GM19372 (cell line): Measurements from ENCODE around the gene PLA2G2C.
"Not testable (repeated sequence)": the region's sequence is repeated elsewhere in the genome, so short reads cannot be mapped to it uniquely, and the experiment has no call there.

Experiments
- ATAC-seq: cut with Tn5 transposase; IDR thresholded peaks from one replicate; pipeline ENCODE4 v1.9.1; 2021; ENCODE audit warnings: mild to moderate bottlenecking, low read depth, moderate library complexity; ENCODE audit not compliant: unreplicated experiment

PLA2G2C gene

GRCh38 chr1:20139776-20140612, 46.3 kb downstream of the PLA2G2C start:
- no peak for ATAC-seq

- ATAC-seq: no peak
Measured at GRCh38 chr1:20138961-20139550, 47.3 kb downstream of the PLA2G2C start, which contains the start of gene PLA2G2F. TSS of gene PLA2G2F (plus strand) at chr1:20139323. CDS start at chr1:20139428, 105 bp downstream.

- no peak for ATAC-seq
Measured at GRCh38 chr1:20138346-20138745, 48.0 kb downstream of the PLA2G2C start.

DNA sequence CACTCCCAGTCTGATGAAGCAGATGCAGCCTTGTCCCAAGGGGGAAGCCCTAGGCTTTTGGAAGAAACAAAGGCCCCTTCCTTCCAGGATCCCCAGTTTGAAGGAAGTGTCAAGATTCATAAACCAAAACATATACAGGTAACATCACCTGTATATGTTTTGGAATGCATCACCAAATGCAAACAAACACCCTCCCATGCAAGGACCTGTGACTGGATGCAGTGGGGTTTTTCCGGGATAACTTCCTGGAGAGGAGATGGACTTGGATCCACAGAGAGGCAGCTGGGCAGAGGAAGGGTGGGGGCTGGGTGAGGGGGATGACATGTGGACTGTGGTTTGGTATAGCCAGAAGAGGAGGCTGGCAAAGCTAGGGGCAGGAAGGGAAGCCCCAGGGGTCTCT, 48.7 kb downstream of the PLA2G2C start:
- no peak for ATAC-seq

DNA sequence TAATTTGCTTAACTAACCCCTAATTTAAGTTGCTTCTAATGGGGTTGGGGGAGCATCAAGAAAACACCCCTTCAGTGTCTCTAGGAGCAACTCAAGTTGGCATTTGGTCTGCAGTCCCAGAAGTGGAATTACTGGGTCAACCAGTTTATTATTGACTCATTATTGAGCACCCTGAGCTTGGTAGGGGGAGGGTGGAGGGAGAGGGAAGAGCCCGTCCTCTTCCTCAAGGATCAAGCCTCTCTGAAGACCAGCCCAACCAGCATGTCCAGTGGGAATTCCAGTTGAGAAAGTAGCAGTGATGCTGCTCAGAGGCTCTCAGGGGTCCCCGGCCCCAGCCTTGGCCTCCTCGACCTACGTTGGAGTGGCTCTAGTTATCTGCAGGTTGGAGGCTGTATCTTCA, 49.3 kb downstream of the PLA2G2C start:
- ATAC-seq: no peak

DNA sequence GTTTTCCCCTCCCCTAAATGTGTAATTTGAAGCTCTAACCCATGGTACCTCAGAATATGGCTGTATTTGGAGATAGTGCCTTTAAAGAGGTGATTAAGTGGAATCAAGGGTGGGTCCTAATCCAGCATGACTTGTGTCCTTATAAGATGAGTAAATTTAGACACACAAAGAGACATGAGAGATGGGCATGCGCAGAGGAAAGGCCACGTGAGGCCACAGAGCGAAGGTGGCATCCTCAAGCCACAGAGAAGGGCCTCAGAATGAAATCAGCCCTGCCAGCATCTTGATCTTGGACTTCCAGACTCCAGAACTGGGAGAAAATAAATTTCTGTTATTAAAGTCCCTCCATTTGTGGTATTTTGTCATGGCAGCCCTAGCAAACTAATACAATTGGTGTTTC, 50.1 kb downstream of the PLA2G2C start:
- ATAC-seq: no peak

GRCh38 chr1:20134995-20135394, 51.3 kb downstream of the PLA2G2C start:
- ATAC-seq: no peak

DNA sequence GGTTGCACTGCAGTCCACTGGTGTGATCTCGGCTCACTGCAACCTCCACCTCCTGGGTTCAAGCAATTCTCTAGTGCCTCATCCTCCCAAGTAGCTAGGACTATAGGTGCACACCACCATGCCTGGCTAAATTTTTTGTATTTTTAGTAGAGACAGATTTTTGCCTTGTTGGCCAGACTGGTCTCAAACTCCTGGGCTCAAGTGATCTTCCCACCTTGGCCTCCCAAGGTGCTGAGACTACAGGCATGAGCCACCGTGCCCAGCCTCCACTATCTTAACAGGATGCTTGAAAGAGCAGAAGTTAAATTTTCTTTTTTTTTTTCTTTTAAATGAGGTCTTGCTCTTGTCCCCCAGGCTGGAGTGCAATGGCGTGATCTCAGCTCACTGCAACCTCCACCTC, 55.8 kb downstream of the PLA2G2C start:
- ATAC-seq: not testable (repeated sequence)

DNA sequence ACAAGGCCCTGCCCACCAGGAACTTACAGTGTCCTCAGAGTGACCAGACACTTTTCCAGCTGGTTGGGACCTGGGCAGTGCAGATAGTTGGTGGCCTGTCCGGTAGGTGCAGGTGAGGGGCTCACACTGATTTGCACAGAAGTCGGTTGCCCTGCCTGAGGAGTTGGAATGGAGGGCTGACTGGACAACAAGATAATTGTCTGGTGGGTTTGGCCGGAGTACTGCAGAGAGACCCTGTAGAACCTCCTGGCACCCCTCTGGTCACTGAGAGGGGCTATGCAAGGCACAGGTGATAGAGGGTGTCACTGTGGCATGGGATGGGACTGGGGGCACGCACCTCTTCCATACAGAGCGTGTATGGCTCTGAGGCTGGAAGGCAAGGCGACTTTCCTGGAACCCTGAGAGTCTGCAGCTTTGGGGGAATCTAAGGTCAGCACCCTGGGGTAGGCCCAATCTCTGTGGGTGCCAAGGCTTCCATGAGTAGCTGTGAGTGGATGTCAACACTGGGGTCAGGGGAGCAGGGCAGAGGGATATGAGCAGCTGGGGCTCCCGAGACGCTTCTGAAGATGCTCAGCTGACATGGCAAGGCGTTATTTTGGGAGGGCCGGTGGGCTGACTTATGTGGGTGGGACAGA, 59.4 kb downstream of the PLA2G2C start:
- no peak for ATAC-seq

DNA sequence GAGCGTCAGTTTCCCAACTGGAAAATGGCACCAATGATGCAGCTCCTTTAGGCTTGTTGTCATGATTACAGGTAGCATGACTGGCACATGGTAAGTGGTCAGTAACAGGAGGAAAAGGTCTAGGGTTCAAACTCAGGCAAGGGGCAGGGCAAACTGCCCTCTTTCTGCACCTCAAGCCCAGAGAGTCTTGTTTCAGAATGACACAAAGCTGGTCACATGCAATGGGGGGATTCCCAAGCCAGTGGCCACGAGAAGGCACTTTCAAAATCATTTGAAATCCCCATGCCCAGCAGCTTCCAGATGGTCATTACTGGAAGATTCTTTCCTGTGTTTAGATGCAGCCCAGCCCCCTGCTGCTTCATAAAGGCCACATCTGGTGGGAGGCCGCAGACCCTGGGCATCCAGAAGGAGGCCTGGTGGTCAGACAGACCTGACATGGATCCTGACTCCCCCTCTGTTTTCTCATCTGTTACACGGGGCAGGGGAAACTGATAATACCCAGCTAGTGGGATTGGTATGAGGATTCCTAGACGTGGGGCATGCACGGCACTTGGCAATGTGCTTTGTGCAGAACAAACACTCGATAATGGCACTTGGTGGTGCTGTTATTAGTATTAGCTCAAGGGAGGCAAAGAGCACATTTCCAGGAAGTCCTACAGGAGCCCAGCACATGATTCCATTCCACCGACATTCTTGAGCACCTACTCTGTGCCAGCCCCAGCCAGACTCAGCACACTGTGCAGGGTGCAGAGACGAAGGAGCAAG, 60.1 kb downstream of the PLA2G2C start:
- no peak for ATAC-seq

DNA sequence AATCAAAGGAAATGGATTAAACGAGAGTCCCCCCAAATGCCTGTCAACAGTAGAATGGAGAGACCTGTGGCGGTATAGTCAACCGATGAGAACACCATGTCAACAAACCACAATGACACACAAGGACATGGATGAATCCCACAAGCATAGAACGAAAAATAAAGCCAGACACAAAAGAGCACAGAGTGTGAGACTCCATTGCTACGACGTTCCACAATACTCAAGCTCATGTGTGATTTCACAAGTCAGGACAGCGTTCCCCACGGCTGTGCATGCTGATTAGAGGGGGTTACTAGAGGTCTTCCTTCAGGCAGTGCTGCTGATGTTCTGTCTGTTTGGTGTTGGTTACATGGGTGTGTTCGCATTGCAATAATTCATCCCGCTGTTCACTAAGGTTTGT, 61.2 kb downstream of the PLA2G2C start:
- no peak for ATAC-seq

GRCh38 chr1:20124456-20125057, 61.8 kb downstream of the PLA2G2C start:
- ATAC-seq: no peak

- no peak for ATAC-seq
Measured at GRCh38 chr1:20123722-20124455, 62.4 kb downstream of the PLA2G2C start.

DNA sequence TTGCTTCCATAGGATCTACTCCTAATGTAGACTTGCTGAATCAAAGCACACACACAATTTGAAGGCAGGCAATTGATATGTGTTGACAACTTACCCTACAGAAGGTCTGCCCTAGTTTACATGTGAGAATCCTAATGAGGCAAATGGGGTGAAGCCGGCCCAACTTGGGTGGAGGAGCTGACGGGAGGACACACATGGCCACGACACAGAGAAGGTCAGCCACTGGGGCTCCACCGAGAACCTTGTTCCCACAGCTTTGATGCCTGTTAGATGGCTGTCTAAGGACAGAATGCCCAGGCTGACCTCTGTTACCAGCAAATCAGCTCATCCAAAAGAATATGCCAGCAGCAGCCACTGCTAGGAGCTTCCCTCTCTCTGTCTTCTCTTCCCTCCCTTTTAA, 65.5 kb downstream of the PLA2G2C start:
- ATAC-seq: no peak

DNA sequence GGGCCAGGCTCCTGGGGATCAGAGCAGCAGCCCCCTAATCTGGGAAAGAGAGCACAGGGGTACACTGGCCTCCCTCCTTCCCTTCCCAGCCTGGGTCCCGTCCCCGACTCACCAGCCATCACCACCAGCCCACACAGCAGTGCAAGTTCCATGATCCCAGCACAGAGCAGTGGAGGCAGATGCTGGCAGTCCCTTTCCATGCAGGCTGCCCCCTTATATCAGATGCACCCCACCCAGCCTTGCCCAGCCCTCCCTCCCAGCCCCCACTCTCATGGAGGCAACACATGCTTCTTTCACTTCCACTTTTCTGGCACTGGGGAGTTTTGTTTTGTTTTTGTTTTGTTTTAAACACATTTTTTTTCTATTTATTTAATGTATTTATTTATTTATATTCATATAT, 67.0 kb downstream of the PLA2G2C start, which contains the start of gene PLA2G2D:
TSS of gene PLA2G2D (minus strand) at position 190 of the 400 bp plus-strand sequence. CDS start at position 152, 38 bp downstream.
- no peak for ATAC-seq

DNA sequence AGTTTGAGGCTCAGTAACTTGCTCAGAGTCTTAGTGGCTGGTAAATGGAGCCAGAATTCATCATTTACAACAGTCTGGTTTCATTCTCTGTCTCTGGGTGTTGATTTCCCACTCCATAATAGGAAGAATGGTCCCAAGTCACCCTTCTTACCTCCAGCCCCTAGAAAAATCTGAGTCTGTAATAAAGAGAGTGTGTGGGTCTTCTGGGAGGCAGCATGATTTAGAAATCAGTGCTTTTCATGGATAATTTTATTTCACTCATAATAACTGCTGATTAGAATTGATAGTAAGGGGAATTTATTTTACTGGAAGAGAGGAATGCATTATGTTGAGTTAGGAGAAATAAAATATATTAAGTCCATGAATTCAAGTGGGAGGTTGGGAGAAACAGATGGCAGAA, 69.1 kb downstream of the PLA2G2C start:
- ATAC-seq: no peak

- ATAC-seq: no peak
Measured at GRCh38 chr1:20115916-20116315, 70.4 kb downstream of the PLA2G2C start.

GRCh38 chr1:20115479-20115878, 70.8 kb downstream of the PLA2G2C start:
- ATAC-seq: no peak

- ATAC-seq: no peak
Measured at GRCh38 chr1:20114021-20114648, 72.2 kb downstream of the PLA2G2C start.
